Liver (tissue), 9 donors: ENCODE data around the gene DESI1. TPM values are rescaled to one million over a fixed set of nuclear protein-coding genes. Genes with fewer than 3 reads are reported as not detected.
A peak's percentile ranks its signal among the peaks of the same experiment; 100 is the strongest.

Experiments
- DNase-seq: peaks from one replicate; pipeline ENCODE4 v3.0.0-alpha.2; 2017; ENCODE audit warnings: low spot score
- H3K27ac ChIP-seq, 2 donors: one replicate each; pipeline ENCODE4 v1.7.0; 2013; ENCODE audit warnings: inconsistent platforms in 2 of 2, low read length in 2 of 2, control low read depth in 1 of 2, low read depth in 1 of 2, mild to moderate bottlenecking in 1 of 2
- H3K27me3 ChIP-seq, 4 donors: one replicate each; pipeline versions ENCODE4 v1.6.1 to v1.7.0; 2013; ENCODE audit warnings: low read length in 3 of 4, inconsistent platforms in 1 of 4, mild to moderate bottlenecking in 1 of 4, moderate library complexity in 1 of 4; ENCODE audit not compliant: control insufficient read depth in 4 of 4, insufficient read depth in 4 of 4
- H3K36me3 ChIP-seq, 4 donors: one replicate each; pipeline versions ENCODE4 v1.6.1 to v1.7.0; 2013; ENCODE audit warnings: low read length in 3 of 4, mild to moderate bottlenecking in 3 of 4, low read depth in 1 of 4, moderate library complexity in 1 of 4; ENCODE audit not compliant: control insufficient read depth in 4 of 4, insufficient read depth in 3 of 4
- H3K4me1 ChIP-seq, 4 donors: one replicate each; pipeline versions ENCODE4 v1.6.1 to v1.7.0; 2013; ENCODE audit warnings: low read length in 3 of 4, mild to moderate bottlenecking in 3 of 4, moderate library complexity in 1 of 4; ENCODE audit not compliant: control insufficient read depth in 4 of 4, insufficient read depth in 4 of 4
- H3K4me3 ChIP-seq, 3 donors: one replicate each; pipeline versions ENCODE4 v1.6.1 to v1.7.0; 2013; ENCODE audit warnings: low read length in 3 of 3, control low read depth in 1 of 3, low read depth in 1 of 3, mild to moderate bottlenecking in 1 of 3
- H3K9ac ChIP-seq, 2 donors: one replicate each; pipeline ENCODE4 v1.7.0; 2013; ENCODE audit warnings: low read length in 2 of 2, mild to moderate bottlenecking in 2 of 2, moderate library complexity in 2 of 2, control low read depth in 1 of 2, low read depth in 1 of 2
- H3K9me3 ChIP-seq, 4 donors: one replicate each; pipeline versions ENCODE4 v1.6.1 to v1.7.0; 2013; ENCODE audit warnings: low read length in 3 of 4; ENCODE audit not compliant: control insufficient read depth in 4 of 4
- ATF3 ChIP-seq: IDR thresholded peaks from 2 replicates; pipeline ENCODE4 v1.6.1; 2016; ENCODE audit warnings: antibody characterized with exemption
- EGR1 ChIP-seq, 2 donors: IDR thresholded peaks; 2 replicates each; pipeline ENCODE4 v1.6.1; 2016 to 2018; ENCODE audit warnings: antibody characterized with exemption in 2 of 2, low read depth in 2 of 2
- FOXA2 ChIP-seq: IDR thresholded peaks from 2 replicates; pipeline ENCODE4 v1.6.1; 2016; ENCODE audit warnings: antibody characterized with exemption
- GABPA ChIP-seq, 2 donors: IDR thresholded peaks in 1 of 2; conservative IDR thresholded peaks in 1 of 2; 2 replicates each; pipeline ENCODE4 v1.6.1; 2016; ENCODE audit warnings: antibody characterized with exemption in 2 of 2, mild to moderate bottlenecking in 1 of 2, moderate library complexity in 1 of 2
- HNF4G ChIP-seq: IDR thresholded peaks from 2 replicates; pipeline ENCODE4 v1.6.1; 2016; ENCODE audit warnings: antibody characterized with exemption
- JUND ChIP-seq, 2 donors: IDR thresholded peaks; 2 replicates each; pipeline ENCODE4 v1.6.1; 2016; ENCODE audit warnings: antibody characterized with exemption in 2 of 2
- MAX ChIP-seq: IDR thresholded peaks from 2 replicates; pipeline ENCODE4 v1.6.1; 2016; ENCODE audit warnings: antibody characterized with exemption
- NR2F2 ChIP-seq: IDR thresholded peaks from 2 replicates; pipeline ENCODE4 v1.6.1; 2016; ENCODE audit warnings: antibody characterized with exemption
- RAD21 ChIP-seq, 2 donors: IDR thresholded peaks; 2 replicates each; pipeline ENCODE4 v1.6.1; 2016; ENCODE audit warnings: antibody characterized with exemption in 2 of 2, mild to moderate bottlenecking in 2 of 2
- REST ChIP-seq: IDR thresholded peaks from 2 replicates; pipeline ENCODE4 v1.6.1; 2016; ENCODE audit warnings: antibody characterized with exemption, mild to moderate bottlenecking
- RXRA ChIP-seq, 2 donors: IDR thresholded peaks; 2 replicates each; pipeline ENCODE4 v1.6.1; 2017 to 2018; ENCODE audit warnings: antibody characterized with exemption in 2 of 2, mild to moderate bottlenecking in 1 of 2
- SP1 ChIP-seq: IDR thresholded peaks from 2 replicates; pipeline ENCODE4 v1.6.1; 2018; ENCODE audit warnings: antibody characterized with exemption, mild to moderate bottlenecking
- YY1 ChIP-seq: IDR thresholded peaks from 2 replicates; pipeline ENCODE4 v1.6.1; 2016; ENCODE audit warnings: antibody characterized with exemption, mild to moderate bottlenecking
- ZBTB33 ChIP-seq: IDR thresholded peaks from 2 replicates; pipeline ENCODE4 v1.6.1; 2016; ENCODE audit warnings: antibody characterized with exemption
- WGBS: extraction: QIAGEN DNeasy Blood & Tissue Kit; methylation state at CpG from one replicate; pipeline ENCODE4 v1.1.7; 2013; 5-methylcytosine and 5-hydroxymethylcytosine counted together
- polyA plus RNA-seq, 2 donors: library from polyadenylated mRNA; stranded (reverse) in 1 of 2; unstranded in 1 of 2; fragments of 200-250 nt in 1 of 2; fragments of >200 nt in 1 of 2; fragmentation: Nextera tagmentation in 1 of 2; extraction: Ambion mirVana in 1 of 2; gene quantifications; one replicate each; pipeline versions ENCODE4 v1.2.1 to v1.2.3, GENCODE V29; 2013 to 2015
- total RNA-seq, 2 donors: library from RNA; depleted of rRNA; stranded (reverse); fragments of >200 nt; gene quantifications; one replicate each; pipeline ENCODE4 v1.2.3, GENCODE V29; 2014
- donor health status: healthy.
- donor health status: healthy.
- donor health status: healthy.
- donor health status: healthy.
- donor health status: healthy.

DESI1 gene
- total and polyA plus RNA-seq, 4 donors, result 16.4 to 102 (median 40.6) TPM

GRCh38 chr22:41613456-41613855 lies 7.4 kb downstream of the DESI1 start (continued):
- TF ChIP-seq REST, result peak; percentile 79
- TF ChIP-seq ATF3, result peak; percentile 13
- TF ChIP-seq ZBTB33, result peak; percentile 65

GRCh38 chr22:41612603-41613306 lies 8.1 kb downstream of the DESI1 start:
- H3K27ac ChIP-seq, result peak overlapping the region; percentile 57 to 63
- WGBS, result 96% methylated on average over 6 of the region's 6 CpGs
- TF ChIP-seq RXRA (IDR thresholded peaks at IDR 0.05) (no peak), SP1 (no peak), GABPA (IDR thresholded peaks at IDR 0.05 in 1 of 2, conservative IDR thresholded peaks at IDR 0.05 in 1 of 2) (no peak), YY1 (peak; percentile 1), RAD21 (IDR thresholded peaks at IDR 0.05) (no peak), FOXA2 (no peak), MAX (no peak), HNF4G (no peak)
- DNase-seq, result no peak
- peaks cover 0 to 1% (median under 1%) of the 10 kb centered on the region in 4 donors for H3K36me3 ChIP-seq
- no peaks in the 10 kb centered on the region for H3K9me3 ChIP-seq
- no peaks in the 10 kb centered on the region for H3K27me3 ChIP-seq
- peaks cover 0 to 19% (median 13%) of the 10 kb centered on the region in 4 donors for H3K4me1 ChIP-seq
- H3K4me3 ChIP-seq, result no peak overlapping the region
- no peak overlapping the region for H3K9ac ChIP-seq

GRCh38 chr22:41608386-41608785 lies 12.5 kb downstream of the DESI1 start:
- Histone ChIP-seq H3K27me3 (no peaks in the 10 kb centered on the region), H3K27ac (no peak overlapping the region), H3K4me1 (peaks cover 0 to 11% (median 9%) of the 10 kb centered on the region in 4 donors), H3K9me3 (no peaks in the 10 kb centered on the region), H3K36me3 (peaks cover 6 to 36% (median 28%) of the 10 kb centered on the region in 4 donors), H3K9ac (no peak overlapping the region), H3K4me3 (no peak overlapping the region)
- no peak for DNase-seq
- WGBS, result 97% methylated on average over 3 of the region's 3 CpGs
- no peak for TF ChIP-seq FOXA2
- TF ChIP-seq SP1, result no peak
- TF ChIP-seq EGR1 (IDR thresholded peaks at IDR 0.05; ENCODE audit: low read depth in 2 of 2), result no peak
- TF ChIP-seq MAX, result no peak
- TF ChIP-seq NR2F2, result no peak
- no peak for TF ChIP-seq JUND (IDR thresholded peaks at IDR 0.05)
- TF ChIP-seq REST, result no peak
- no peak for TF ChIP-seq HNF4G
- TF ChIP-seq RAD21 (IDR thresholded peaks at IDR 0.05), result no peak
- no peak for TF ChIP-seq YY1
